IPS DF 19.7 (cell line): ENCODE measurements around the gene WDR41.
"Not testable (repeated sequence)": the region's sequence is repeated elsewhere in the genome, so short reads cannot be mapped to it uniquely, and the experiment has no call there.

Source experiments
- DNase-seq: peaks from one replicate; pipeline ENCODE4 v3.0.0-alpha.2; 2013; ENCODE audit warnings: low read depth, low spot score

Gene WDR41

GRCh38 chr5:77409870-77410621, 82.1 kb downstream of the WDR41 start:
- no peak for DNase-seq

- DNase-seq: no peak
These were observed 85.0 kb downstream of the WDR41 start for GRCh38 chr5:77407152-77407551.

GRCh38 chr5:77402796-77403195, 89.3 kb downstream of the WDR41 start:
- DNase-seq: no peak

GRCh38 chr5:77400645-77401044, 91.5 kb downstream of the WDR41 start:
- DNase-seq: no peak

- DNase-seq: no peak
These were observed 93.2 kb downstream of the WDR41 start for GRCh38 chr5:77398896-77399295.

GRCh38 chr5:77398458-77398857, 93.7 kb downstream of the WDR41 start:
- DNase-seq: no peak

- DNase-seq: no peak
These were observed 94.3 kb downstream of the WDR41 start for GRCh38 chr5:77397686-77398292.

- DNase-seq: no peak
These were observed 96.1 kb downstream of the WDR41 start for GRCh38 chr5:77396017-77396416.

GRCh38 chr5:77394064-77394715, 97.9 kb downstream of the WDR41 start:
- no peak for DNase-seq

GRCh38 chr5:77391240-77391765, 100.8 kb downstream of the WDR41 start:
- no peak for DNase-seq

GRCh38 chr5:77390795-77391194, 101.3 kb downstream of the WDR41 start:
- DNase-seq: no peak

- no peak for DNase-seq
These were observed 101.9 kb downstream of the WDR41 start for GRCh38 chr5:77390221-77390620.

- DNase-seq: no peak
These were observed 102.4 kb downstream of the WDR41 start for GRCh38 chr5:77389746-77390145.

- DNase-seq: not testable (repeated sequence)
These were observed 105.8 kb downstream of the WDR41 start for GRCh38 chr5:77386340-77386739.

- not testable (repeated sequence) for DNase-seq
These were observed 108.8 kb downstream of the WDR41 start for GRCh38 chr5:77383336-77383735.
